GF-D8 (cell line): Measurements from ENCODE around the gene NEK1.
"Not testable (repeated sequence)": the region's sequence is repeated elsewhere in the genome, so short reads cannot be mapped to it uniquely, and the experiment has no call there.

Experiments used
- DNase-seq: peaks from one replicate; lab custom pipeline; 2025; lab: John Stamatoyannopoulos, UW

NEK1 gene

DNA sequence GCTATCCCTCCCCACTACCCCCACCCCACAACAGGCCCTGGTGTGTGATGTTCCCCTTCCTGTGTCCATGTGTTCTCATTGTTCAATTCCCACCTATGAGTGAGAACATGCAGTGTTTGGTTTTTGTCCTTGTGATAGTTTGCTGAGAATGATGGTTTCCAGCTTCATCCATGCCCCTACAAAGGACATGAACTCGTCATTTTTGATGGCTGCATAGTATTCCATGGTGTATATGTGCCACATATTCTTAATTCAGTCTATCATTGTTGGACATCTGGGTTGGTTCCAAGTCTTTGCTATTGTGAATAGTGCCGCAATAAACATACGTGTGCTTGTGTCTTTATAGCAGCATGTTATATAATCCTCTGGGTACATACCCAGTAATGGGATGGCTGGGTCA lies 118.1 kb downstream of the NEK1 start:
- not testable (repeated sequence) for DNase-seq

DNA sequence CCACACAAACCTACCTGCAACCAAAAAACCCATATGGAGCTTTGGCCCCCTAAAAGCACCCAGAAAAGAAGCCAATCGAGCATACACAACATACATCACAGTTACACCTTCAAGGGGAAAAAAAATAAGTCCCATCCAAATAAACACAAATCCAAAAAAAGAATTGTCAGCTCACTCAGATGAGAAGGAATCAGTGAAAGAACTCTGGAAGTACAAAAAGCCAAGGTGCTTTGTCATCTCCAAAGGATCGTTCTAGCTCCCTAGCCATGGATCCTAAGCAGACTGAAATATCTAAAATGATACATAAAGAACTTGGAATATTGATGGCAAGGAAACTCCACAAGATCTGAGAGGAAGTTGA lies 119.2 kb downstream of the NEK1 start:
- DNase-seq = no peak

DNA sequence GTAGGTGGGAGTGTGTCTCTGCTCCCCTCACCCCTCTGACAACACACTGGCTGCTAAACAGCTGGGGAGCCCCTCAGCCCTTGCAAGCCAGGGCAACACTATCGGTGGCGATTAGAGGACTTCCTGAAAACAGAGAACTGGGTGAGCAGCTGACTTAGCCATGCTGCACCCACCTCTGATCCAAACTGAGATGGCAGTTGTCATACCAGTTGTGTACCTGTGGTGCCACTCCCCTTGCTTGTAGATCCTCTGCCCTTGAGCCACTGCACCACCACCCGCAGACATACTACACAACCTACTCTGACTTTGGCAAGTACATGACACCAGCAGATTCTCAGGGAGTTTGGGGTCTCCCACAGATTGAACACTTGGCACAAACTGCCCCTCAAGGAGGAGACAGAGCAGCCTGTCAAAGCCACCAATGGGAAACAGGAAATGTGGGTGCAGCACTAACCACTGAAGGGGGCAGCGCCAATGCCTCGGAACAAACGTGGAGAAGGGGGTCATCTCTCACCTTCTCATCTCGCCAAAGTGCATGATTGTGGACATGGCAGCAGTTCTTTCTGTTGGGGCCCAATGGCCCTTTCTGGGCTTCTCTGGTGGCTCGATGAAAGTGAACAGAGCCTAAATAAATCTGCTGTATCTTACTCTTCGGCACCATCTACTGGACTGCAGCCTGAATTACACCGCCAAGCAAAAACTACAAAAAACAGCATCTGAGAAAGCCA lies 119.8 kb downstream of the NEK1 start:
- no peak for DNase-seq

DNA sequence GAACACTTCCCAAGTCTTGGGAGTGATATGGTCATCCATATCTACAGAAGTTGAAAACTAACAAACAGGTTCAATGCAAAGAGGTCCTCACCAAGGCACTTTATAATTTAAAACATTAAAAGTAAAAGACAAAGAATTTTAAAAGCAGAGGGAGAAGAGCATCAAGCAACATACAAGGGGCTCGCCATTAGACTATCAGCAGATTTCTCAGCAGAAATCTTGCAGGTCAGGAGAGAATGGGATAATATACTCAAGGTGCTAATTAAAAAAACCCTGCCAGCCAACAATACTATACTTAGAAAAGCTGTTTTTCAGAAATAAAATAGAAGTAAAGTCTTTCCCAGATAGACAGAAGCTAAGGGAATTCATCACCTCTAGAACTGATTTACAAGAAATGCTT lies 121.2 kb downstream of the NEK1 start:
- no peak for DNase-seq

DNA sequence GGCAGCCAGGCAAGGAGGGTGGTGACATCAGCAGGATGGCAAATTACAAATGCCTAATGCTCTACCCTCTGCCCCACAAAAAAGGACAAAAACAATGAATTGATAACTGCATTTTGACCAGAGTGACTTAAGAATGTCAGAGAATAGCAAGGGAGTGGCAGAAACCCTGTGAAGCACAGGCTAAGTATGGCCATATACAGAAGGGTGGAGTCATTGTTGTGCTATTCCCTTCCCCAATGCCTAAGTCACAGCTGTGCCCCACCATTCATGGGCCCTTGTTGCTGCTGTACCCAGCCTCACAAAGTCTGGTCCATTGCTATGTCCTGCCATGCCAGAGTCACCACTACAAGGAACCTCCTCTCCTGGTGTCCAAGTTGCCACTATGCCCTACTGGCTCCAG lies 123.1 kb downstream of the NEK1 start:
- DNase-seq = no peak

DNA sequence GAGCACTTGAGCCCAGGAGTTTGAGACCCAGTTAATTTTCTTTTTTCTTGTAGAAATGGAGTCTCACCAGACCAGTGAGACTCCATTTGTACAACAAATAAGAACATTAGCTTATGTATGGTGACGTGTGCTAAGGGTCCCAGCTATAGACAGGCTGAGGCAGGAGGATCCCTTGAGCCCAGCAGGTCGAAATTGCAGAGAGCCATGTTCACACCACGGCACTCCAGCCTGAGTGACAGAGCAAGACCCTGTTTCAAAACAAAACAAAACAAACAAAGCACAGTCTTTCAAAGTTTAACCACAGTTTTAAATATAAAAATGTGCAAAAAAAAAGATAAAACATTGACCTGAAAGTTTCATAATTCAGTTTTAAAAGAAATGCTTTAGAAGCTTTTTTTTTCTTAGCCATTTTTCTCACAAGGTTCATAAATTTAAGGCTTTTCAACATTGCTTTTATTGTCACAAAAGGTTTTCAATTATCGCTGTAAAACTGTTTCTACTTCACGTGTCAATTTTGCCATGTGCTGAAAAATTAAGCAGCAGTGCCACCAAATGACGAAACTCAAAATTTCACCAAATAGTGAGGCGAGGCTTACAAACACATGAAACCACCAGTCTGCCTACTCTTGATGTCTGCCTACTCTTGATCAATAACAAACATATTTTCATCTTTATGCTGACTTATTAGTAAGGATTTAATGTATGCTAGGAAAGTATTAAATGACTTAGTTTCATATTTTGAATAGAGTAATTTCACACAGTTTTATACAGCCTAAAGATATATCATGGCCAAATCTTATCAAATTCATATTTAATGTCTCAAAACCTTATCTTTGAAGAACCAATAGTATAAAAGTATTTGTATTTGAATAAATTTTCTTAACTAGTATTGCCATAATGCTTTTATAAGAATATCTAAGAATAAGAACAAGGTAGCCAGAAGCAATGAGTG lies 126.3 kb downstream of the NEK1 start:
- no peak for DNase-seq

DNA sequence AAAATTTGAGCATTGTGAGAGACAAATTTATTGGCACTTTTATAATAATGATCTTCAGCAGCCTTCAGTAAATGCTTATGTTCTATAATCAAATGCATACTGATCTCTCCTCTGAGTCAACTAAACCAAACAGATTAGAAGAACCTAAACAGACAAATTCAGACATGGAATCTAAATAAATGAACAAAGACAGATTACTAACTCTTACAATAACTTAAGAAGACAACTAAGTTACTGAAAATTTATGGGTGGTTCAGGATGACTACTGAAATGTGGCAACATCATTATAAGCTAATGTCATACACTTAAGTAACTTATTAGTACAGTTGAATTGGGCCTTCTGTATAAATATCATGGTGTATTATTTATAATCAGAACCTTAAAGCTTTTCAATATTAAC lies 127.3 kb downstream of the NEK1 start:
- DNase-seq = no peak

DNA sequence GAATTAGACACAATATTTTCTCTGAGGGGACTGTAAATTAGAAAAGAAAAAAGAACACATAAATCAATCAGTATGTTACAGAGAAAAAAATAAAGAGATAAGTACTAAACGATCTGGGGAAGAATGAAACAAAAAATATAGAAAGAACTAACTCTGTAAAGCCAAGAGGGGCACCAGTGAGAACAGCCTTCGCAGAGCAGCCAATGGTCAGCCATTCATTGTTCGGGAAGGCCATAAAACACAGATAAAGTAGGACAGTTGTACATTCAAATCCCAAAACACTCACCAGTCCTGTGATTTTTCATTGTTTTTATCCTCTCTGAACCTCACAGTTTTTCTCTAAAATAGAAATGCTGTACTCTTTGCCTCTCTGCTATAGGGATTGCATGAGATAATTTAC lies 127.9 kb downstream of the NEK1 start:
- DNase-seq = no peak

DNA sequence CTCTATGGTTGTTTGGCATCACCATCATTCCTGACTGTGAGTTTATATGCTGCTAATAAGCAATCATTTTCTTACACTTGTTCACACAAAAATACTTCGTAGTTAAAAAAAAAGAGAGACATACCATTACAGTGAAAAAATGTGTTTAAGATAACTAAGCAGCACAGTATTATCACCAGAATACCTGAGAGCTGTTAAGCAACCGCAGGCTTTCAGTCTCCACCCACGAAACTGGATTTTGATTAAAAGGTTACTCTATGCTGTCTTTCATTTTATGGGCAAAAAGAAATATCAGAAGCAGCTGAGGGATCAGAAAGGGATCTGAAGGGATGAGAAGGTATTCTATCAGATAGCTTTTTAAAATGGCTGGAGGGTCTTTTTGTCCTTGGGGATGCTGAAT lies 148.3 kb downstream of the NEK1 start:
- DNase-seq = no peak

DNA sequence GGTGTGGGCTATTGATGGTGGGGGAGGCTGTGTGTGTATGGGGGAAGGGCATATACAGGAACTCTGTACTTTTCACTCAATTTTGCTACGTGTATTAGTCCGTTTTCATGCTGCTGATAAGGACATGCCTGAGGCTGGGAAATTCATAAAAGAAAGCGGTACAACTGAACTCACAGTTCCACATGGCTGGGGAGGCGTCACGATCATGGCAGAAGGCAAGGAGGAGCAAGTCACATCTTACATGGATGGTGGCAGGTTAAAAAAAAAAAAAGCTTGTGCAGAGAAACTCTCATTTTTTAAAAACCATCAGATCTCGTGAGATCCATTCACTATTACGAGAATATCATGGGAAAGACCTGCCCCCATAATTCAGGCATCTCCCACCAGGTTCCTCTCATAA lies 152.3 kb downstream of the NEK1 start:
- DNase-seq = no peak

DNA sequence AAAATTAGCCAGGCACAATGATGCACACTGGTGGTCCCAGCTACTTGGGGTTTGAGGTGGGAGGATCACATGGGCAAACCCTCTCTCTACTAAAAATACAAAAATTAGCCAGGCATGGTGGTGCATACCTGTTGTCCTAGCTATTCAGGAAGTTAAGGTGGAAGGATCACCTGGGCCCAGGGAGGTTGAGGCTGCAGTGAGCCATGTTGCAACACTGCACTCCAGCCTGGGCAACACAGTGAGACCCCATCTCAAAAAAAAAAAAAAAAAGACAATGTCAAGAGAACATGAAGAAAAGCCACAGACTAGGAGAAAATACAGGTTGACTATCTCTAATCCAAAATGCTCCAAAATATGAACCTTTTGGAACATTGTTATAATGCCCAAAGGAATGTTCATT lies 153.8 kb downstream of the NEK1 start:
- DNase-seq = no peak

DNA sequence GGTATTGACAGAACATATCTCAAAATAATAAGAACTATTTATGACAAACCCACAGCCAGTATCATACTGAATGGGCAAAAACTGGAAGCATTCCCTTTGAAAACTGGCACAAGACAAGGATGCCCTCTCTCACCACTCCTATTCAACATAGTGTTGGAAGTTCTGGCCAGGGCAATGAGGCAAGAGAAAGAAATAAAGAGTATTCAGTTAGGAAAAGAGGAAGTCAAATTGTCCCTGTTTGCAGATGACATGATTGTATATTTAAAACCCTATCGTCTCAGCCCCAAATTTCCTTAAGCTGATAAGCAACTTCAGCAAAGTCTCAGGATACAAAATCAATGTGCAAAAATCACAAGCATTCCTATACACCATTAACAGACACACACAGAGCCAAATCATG lies 159.7 kb downstream of the NEK1 start:
- DNase-seq = not testable (repeated sequence)

DNA sequence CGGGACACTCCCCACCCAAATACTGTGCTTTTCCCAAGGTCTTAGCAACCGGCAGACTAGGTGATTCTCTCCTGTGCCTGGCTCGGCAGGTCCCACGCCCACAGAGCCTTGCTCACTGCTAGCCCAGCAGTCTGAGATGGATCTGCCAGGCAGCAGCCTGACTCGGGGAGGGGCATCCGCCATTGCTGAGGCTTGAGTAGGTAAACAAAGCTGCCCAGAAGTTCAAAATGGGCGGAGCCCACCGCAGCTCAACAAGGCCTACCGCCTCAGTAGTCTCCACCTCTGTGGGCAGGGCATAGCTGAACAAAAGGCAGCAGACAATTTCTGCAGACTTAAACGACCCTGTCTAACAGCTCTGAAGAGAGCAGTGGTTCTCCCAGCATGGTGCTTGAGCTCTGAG lies 163.4 kb downstream of the NEK1 start:
- DNase-seq = not testable (repeated sequence)

DNA sequence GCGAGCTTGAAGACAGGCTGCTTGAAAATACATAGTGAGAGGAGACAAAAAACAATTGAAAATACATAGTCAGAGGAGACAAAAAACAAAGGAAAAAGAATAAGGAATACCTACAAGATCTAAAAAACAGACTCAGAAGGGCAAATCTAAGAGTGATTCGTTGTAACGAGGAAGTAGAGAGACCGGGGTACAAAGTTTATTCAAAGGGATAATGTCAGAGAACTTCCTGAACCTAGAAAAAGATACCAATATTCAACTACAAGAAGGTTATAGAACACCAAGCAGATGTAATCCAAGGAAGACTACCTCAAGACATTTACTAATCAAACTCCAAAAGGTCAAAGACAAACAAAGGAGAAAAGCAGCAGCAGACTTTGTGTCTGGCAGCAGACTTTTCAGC lies 165.6 kb downstream of the NEK1 start:
- DNase-seq = no peak

DNA sequence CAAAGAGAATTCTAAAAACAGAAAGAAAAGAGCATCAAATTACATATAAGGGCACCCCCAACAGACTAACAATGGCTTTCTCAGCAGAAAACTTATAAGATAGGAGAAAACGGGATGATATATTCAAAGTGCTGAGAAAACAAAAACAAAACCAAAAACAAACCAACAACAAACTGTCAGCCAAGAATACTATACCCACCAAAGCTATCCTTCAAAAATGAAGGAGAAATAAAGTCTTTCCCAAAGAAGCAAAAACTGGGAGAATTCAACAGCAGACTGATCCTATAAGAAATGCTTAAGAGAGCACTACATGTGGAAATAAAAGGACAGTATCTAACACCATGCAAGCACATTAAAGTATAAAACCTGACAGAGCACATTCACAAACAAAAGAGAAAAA lies 168.6 kb downstream of the NEK1 start:
- no peak for DNase-seq

DNA sequence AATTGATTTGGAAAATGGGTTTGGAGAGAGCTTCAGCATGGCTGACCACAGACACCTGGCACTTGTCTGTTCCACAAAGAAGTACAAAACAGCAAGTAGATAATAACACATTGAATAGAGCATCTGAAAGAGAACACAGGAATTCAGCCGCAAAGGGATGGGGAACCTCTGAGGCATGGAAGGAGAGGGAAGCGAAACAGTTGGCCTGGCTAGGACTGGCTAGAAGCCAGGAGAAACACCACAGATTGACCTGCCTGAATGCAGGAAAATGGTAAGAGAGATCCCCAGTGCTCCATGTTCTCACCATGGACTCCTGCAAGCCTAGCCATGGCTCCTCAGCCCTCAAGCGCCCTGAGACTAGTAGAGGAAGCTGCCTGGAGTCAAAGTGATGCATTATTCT lies 171.9 kb downstream of the NEK1 start:
- no peak for DNase-seq

DNA sequence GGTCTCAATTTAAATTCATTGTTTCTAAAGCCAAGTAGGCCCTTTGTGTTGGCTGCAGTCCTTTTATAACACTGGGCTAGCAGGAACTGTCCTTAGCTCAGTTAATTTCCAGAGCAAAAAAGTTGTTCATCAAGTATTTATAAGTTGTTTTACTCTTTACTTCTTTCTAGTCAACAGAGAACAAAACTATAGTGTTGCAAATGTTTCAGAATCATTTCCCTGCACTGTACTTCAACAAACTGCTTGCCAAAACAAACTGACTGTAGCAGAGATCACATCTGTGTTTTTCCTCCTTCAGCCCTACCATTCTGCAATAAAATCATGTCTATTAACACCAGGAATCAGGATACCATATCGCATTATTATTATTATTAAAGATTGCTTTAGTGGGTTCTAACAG lies 173.1 kb downstream of the NEK1 start:
- DNase-seq = no peak

DNA sequence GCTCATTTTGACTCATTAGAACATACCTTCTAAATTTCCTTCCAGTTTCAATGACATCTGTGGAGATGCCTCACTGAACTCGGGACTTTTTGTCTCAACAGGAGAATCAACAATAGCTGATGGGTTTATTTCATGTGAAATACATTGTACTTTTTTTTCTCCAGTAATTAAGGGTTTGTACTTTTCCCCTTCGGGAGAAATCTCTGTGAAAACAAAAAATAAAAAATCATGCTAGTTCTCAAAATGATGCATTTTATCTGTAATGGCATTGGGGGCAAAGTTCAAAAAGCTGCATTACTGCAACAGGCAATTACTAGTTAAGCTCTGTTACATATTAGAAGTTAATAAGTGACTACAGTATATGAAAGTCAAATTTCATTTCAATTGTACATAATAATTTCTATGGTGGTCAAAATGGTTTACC lies 174.3 kb downstream of the NEK1 start:
- DNase-seq = no peak

DNA sequence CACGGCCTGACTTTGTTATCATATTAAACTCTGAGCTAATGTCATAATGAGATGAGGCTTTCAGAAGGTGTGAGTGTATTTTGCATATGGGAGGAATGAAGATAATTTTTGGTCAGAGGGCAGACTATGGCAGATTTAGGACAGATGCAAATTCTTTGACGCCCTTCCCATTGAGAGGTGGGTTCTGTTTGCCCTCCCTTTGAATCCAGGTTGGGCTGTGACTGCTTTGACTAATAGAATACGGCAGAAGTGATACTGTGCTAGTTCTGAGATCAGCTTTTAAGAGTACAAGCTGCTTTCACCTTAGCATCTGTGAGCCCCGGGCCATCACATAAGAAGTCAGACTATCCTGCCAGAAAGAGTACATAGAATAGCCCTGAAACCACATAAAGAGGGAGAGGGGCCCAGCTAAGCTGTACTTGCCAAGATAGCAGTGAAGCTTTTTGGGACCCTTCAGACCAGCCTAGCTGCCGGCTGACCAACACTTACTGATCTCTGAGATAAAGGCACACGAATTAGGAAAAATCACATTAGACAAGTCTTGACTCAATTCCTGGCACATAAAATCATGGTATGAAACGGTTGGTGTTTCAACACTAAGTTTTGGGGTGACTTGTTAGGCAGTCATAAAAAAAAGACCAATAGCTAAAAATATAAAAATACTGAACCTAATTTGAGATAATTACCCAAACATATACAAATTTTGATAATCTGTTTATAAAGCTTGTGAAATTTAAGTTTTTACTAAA lies 174.9 kb downstream of the NEK1 start:
- no peak for DNase-seq

DNA sequence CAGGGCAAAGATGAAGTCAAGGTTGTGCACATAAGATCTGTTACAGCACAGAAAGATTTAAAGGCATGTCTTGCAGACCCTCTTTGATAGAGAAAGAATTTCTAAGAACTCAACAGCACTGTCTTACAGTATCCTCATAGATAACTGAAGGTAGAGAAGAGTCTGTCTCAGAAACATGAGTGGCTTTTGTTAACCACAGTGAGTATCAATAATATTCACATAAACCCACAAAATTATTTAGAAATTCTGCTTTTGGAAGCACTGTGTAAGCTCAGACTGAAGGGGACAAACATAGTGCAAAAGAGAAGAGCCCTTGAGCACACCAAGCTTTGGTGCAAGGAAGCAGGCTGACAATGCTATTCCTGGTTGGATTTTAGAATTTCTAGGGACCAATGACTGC lies 175.6 kb downstream of the NEK1 start:
- no peak for DNase-seq

DNA sequence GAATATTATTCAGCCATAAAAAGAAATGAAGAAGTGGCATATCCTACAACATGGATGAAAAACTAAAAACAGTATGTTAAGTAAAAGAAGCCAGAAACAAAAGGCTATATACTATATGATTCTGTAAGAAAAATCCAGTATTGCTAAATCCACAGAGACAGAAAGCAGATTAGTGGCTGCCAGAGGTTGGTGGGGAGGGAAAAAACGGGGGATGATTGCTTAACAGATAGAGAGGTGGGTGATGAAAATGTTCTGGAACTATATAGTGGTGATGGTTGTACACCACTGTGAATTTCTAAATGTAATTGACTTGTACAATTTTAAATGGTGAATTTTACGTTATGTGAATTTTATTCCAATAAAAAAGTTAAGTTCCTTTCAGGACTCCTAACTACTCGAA lies 184.0 kb downstream of the NEK1 start:
- DNase-seq = no peak

DNA sequence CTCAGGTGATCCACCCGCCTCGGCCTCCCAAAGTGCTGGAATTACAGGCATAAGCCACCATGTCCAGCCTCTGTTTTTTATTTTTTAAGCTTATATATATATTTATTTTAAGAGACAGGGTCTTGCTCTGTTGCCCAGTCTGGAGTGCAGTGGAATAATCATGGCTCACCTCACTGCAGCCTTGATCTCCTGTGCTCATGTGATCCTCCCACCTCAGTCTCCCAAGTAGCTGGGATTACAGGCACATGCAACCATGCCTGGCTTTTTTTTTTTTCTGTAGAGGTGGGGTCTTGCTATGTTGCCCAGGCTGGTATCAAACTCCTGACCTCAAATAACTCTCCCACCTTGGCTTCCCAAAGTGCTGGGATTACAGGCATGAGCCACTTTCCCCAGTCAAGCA lies 184.7 kb downstream of the NEK1 start:
- not testable (repeated sequence) for DNase-seq

DNA sequence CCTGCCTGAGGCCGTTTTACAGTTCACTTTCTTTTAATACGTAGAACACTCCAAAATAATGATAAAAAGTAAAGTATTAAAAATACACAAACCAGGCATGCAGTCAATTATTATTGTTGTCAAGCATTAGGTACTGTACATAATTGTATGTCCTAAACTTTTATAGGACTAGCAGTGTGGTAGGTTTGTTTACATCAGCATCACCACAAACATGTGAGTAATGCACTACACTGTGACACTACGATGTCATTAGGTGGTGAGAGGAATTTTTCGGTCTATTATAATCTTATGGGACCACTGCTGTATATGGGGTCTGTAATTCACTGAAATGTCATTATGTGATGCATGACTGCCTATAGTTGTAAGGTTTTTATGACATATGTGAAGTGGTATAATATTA lies 192.1 kb downstream of the NEK1 start:
- no peak for DNase-seq
